HL-60 (cell line): Measurements from ENCODE around the gene DHX35.

Experiments
- CTCF ChIP-seq: IDR thresholded peaks from one replicate; pipeline ENCODE4 v1.5.1; 2011; ENCODE audit warnings: low read length, control low read depth, inconsistent platforms; ENCODE audit not compliant: insufficient read depth
- GABPA ChIP-seq: IDR thresholded peaks from 2 replicates; pipeline ENCODE4 v1.6.1; 2012; ENCODE audit warnings: low read depth
- POLR2AphosphoS5 ChIP-seq: IDR thresholded peaks from 2 replicates; pipeline ENCODE4 v1.6.1; 2012; ENCODE audit warnings: low read depth

- no peak for TF ChIP-seq POLR2AphosphoS5
- TF ChIP-seq GABPA: no peak
- no peak for TF ChIP-seq CTCF
Measured at GRCh38 chr20:39057911-39058310, 95.8 kb downstream of the DHX35 start.
